ENCODE data around the gene C17orf50. TPM values are rescaled to one million over a fixed set of nuclear protein-coding genes. Genes with fewer than 3 reads are reported as not detected.
A peak's percentile ranks its signal among the peaks of the same experiment; 100 is the strongest.

C17orf50 gene
- polyA plus RNA-seq, 1 donor (not counting 4 experiments of a cell fraction or from before 2014, with no cell fraction given): not detected

- TF ChIP-seq, protein P1, sequence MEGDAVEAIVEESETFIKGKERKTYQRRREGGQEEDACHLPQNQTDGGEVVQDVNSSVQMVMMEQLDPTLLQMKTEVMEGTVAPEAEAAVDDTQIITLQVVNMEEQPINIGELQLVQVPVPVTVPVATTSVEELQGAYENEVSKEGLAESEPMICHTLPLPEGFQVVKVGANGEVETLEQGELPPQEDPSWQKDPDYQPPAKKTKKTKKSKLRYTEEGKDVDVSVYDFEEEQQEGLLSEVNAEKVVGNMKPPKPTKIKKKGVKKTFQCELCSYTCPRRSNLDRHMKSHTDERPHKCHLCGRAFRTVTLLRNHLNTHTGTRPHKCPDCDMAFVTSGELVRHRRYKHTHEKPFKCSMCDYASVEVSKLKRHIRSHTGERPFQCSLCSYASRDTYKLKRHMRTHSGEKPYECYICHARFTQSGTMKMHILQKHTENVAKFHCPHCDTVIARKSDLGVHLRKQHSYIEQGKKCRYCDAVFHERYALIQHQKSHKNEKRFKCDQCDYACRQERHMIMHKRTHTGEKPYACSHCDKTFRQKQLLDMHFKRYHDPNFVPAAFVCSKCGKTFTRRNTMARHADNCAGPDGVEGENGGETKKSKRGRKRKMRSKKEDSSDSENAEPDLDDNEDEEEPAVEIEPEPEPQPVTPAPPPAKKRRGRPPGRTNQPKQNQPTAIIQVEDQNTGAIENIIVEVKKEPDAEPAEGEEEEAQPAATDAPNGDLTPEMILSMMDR (optimal IDR thresholded peaks at IDR 0.05 in 1 of 3, IDR thresholded peaks at IDR 0.05 in 1 of 3, conservative IDR thresholded peaks at IDR 0.05 in 1 of 3; ENCODE audit: extremely low read depth in 1 of 3, insufficient read depth in 2 of 3, low read length in 3 of 3): no peak
- no peak for TF ChIP-seq EZH2 (IDR thresholded peaks at IDR 0.05; ENCODE audit: low read length)
- Histone ChIP-seq H3K79me2 (ENCODE audit: control insufficient read depth, insufficient read depth, low read length) (no peaks in the 10 kb centered on the region), H3K27me3 (ENCODE audit: control insufficient read depth, extremely low read depth, insufficient read depth, low read length) (peaks cover 10% of the 10 kb centered on the region), H3K36me3 (ENCODE audit: control insufficient read depth in 2 of 2, extremely low read depth in 1 of 2, insufficient read depth in 2 of 2, low read length in 2 of 2) (peaks cover 3 to 5% of the 10 kb centered on the region in 2 experiments), H3K9ac (ENCODE audit: control insufficient read depth, extremely low read depth, insufficient read depth, low read length) (no peak overlapping the region), H3K27ac (ENCODE audit: control insufficient read depth, insufficient read depth, low read length) (no peak overlapping the region), H3K4me2 (ENCODE audit: control insufficient read depth, extremely low read depth, insufficient read depth, low read depth, low read length) (no peak overlapping the region), H4K20me1 (ENCODE audit: control insufficient read depth, extremely low read depth, insufficient read depth, low read length) (no peaks in the 10 kb centered on the region), H2AFZ (ENCODE audit: control insufficient read depth, low read length) (no peak overlapping the region), H3K4me1 (ENCODE audit: control insufficient read depth, extremely low read depth, insufficient read depth, low read length) (peaks cover 8% of the 10 kb centered on the region), H3K4me3 (ENCODE audit: control insufficient read depth in 2 of 3, extremely low read depth in 1 of 3, insufficient read depth in 2 of 3, low read depth in 1 of 3, low read length in 3 of 3) (no peak overlapping the region), H3K9me1 (ENCODE audit: control insufficient read depth, extremely low read depth, insufficient read depth, low read length) (no peaks in the 10 kb centered on the region), H3K9me3 (ENCODE audit: control insufficient read depth, low read depth, low read length) (no peaks in the 10 kb centered on the region)
- DNase-seq (ENCODE audit: low read depth, low spot score): no peak
- no peak for FAIRE-seq
- dilution Hi-C loops (cut with MboI; ENCODE audit: extremely low pct_ligation_motif_present, low sequenced_read_pairs): no loop called here
These were observed 30.2 kb upstream of the C17orf50 start for GRCh38 chr17:35730400-35731005.

GRCh38 chr17:35731239-35731916 lies 29.3 kb upstream of the C17orf50 start, which contains the start of gene RASL10B:
Gene RASL10B (plus strand): TSS chr17:35731639. CDS start chr17:35735185, 3,546 bp downstream.
- Histone ChIP-seq H3K27ac (ENCODE audit: control insufficient read depth, insufficient read depth, low read length) (no peak within 1 kb of the TSS), H3K4me2 (ENCODE audit: control insufficient read depth, extremely low read depth, insufficient read depth, low read depth, low read length) (peak within 1 kb of the TSS; percentile 33), H3K9me1 (ENCODE audit: control insufficient read depth, extremely low read depth, insufficient read depth, low read length) (no peaks in the 10 kb centered on the region), H3K36me3 (ENCODE audit: control insufficient read depth in 2 of 2, extremely low read depth in 1 of 2, insufficient read depth in 2 of 2, low read length in 2 of 2) (peaks cover 0 to 1% of the 10 kb centered on the region in 2 experiments), H3K79me2 (ENCODE audit: control insufficient read depth, insufficient read depth, low read length) (no peaks in the 10 kb centered on the region), H3K27me3 (ENCODE audit: control insufficient read depth, extremely low read depth, insufficient read depth, low read length) (peaks cover 10% of the 10 kb centered on the region), H3K9ac (ENCODE audit: control insufficient read depth, extremely low read depth, insufficient read depth, low read length) (no peak within 1 kb of the TSS), H3K4me3 (ENCODE audit: control insufficient read depth in 2 of 3, extremely low read depth in 1 of 3, insufficient read depth in 2 of 3, low read depth in 1 of 3, low read length in 3 of 3) (peak within 1 kb of the TSS in 2 of 3 experiments; percentile 24 to 44), H4K20me1 (ENCODE audit: control insufficient read depth, extremely low read depth, insufficient read depth, low read length) (no peaks in the 10 kb centered on the region), H3K9me3 (ENCODE audit: control insufficient read depth, low read depth, low read length) (no peaks in the 10 kb centered on the region), H2AFZ (ENCODE audit: control insufficient read depth, low read length) (no peak within 1 kb of the TSS), H3K4me1 (ENCODE audit: control insufficient read depth, extremely low read depth, insufficient read depth, low read length) (peaks cover 6% of the 10 kb centered on the region)
- DNase-seq (ENCODE audit: low read depth, low spot score): no peak
- peak; percentile 37 for TF ChIP-seq EZH2 (IDR thresholded peaks at IDR 0.05; ENCODE audit: low read length)
- TF ChIP-seq, protein P1 (optimal IDR thresholded peaks at IDR 0.05 in 1 of 3, IDR thresholded peaks at IDR 0.05 in 1 of 3, conservative IDR thresholded peaks at IDR 0.05 in 1 of 3; ENCODE audit: extremely low read depth in 1 of 3, insufficient read depth in 2 of 3, low read length in 3 of 3): no peak
- no peak for FAIRE-seq
- dilution Hi-C loops (cut with MboI; ENCODE audit: extremely low pct_ligation_motif_present, low sequenced_read_pairs): no loop called here
